ENCODE measurements around the gene EXOC4.

Gene EXOC4

GRCh38 chr7:133625046-133625445 is 372.2 kb downstream of the EXOC4 start:
- H3K4ac ChIP-seq (ENCODE audit: low read depth, low read length): no peak overlapping the region

GRCh38 chr7:133629701-133630100 is 376.8 kb downstream of the EXOC4 start:
- Histone ChIP-seq H4K5ac (ENCODE audit: low read length) (no peak overlapping the region), H3K4me1 (ENCODE audit: control insufficient read depth, low read depth, low read length) (peaks cover 5% of the 10 kb centered on the region), H2AK5ac (ENCODE audit: low read length) (no peak overlapping the region), H3K23ac (ENCODE audit: low read length) (no peak overlapping the region), H3K36me3 (ENCODE audit: control insufficient read depth, insufficient read depth, low read length) (no peaks in the 10 kb centered on the region), H2BK15ac (replicated peaks; ENCODE audit: low read depth) (no peak overlapping the region), H3K79me1 (ENCODE audit: low read length) (no peaks in the 10 kb centered on the region), H3K27me3 (ENCODE audit: insufficient read depth, low read length, poor library complexity) (no peaks in the 10 kb centered on the region), H2BK120ac (ENCODE audit: low read depth, low read length) (no peak overlapping the region), H3K4ac (ENCODE audit: low read depth, low read length) (no peak overlapping the region), H3K79me2 (ENCODE audit: control insufficient read depth, insufficient read depth, low read length) (no peaks in the 10 kb centered on the region), H3K56ac (ENCODE audit: low read length) (no peak overlapping the region), H3K4me2 (ENCODE audit: low read length) (no peak overlapping the region), H3K18ac (ENCODE audit: low read length) (no peak overlapping the region), H4K8ac (ENCODE audit: low read depth, low read length) (no peak overlapping the region), H3K27ac (ENCODE audit: low read depth, low read length) (no peak overlapping the region), H2BK5ac (ENCODE audit: low read length) (no peak overlapping the region), H3K9ac (ENCODE audit: low read length) (no peak overlapping the region), H3K4me3 (ENCODE audit: low read length) (no peak overlapping the region)
- DNase-seq: no peak
- WGBS (ENCODE audit: extremely low coverage, insufficient coverage, low lambda C conversion rate): no CpG with 5 or more reads among the region's 5 CpGs

More at GRCh38 chr7:133625046-133625445, 372.2 kb downstream of the EXOC4 start:
- no peak overlapping the region for H2BK120ac ChIP-seq (ENCODE audit: low read depth, low read length)
- H3K27ac ChIP-seq (ENCODE audit: low read depth, low read length): no peak overlapping the region
- no peaks in the 10 kb centered on the region for H3K36me3 ChIP-seq (ENCODE audit: control insufficient read depth, insufficient read depth, low read length)
- H3K18ac ChIP-seq (ENCODE audit: low read length): no peak overlapping the region
- H3K4me1 ChIP-seq (ENCODE audit: control insufficient read depth, low read depth, low read length): peaks cover 5% of the 10 kb centered on the region
- H4K5ac ChIP-seq (ENCODE audit: low read length): no peak overlapping the region
- no peak overlapping the region for H3K23ac ChIP-seq (ENCODE audit: low read length)
- H3K56ac ChIP-seq (ENCODE audit: low read length): no peak overlapping the region
- no peaks in the 10 kb centered on the region for H3K79me2 ChIP-seq (ENCODE audit: control insufficient read depth, insufficient read depth, low read length)
- no peak for DNase-seq
- H2BK5ac ChIP-seq (ENCODE audit: low read length): no peak overlapping the region
- no CpG with 5 or more reads among the region's 3 CpGs for WGBS (ENCODE audit: extremely low coverage, insufficient coverage, low lambda C conversion rate)
- H3K4me3 ChIP-seq (ENCODE audit: low read length): no peak overlapping the region
- H2AK5ac ChIP-seq (ENCODE audit: low read length): no peak overlapping the region
- no peak overlapping the region for H3K4me2 ChIP-seq (ENCODE audit: low read length)
- H2BK15ac ChIP-seq (replicated peaks; ENCODE audit: low read depth): no peak overlapping the region
- no peaks in the 10 kb centered on the region for H3K79me1 ChIP-seq (ENCODE audit: low read length)
- H3K27me3 ChIP-seq (ENCODE audit: insufficient read depth, low read length, poor library complexity): no peaks in the 10 kb centered on the region
- H3K9ac ChIP-seq (ENCODE audit: low read length): no peak overlapping the region
- H4K8ac ChIP-seq (ENCODE audit: low read depth, low read length): no peak overlapping the region

GRCh38 chr7:133633055-133633454 is 380.2 kb downstream of the EXOC4 start:
- Histone ChIP-seq H2AK5ac (ENCODE audit: low read length) (no peak overlapping the region), H3K79me2 (ENCODE audit: control insufficient read depth, insufficient read depth, low read length) (no peaks in the 10 kb centered on the region), H2BK120ac (ENCODE audit: low read depth, low read length) (no peak overlapping the region), H4K8ac (ENCODE audit: low read depth, low read length) (no peak overlapping the region), H3K4me3 (ENCODE audit: low read length) (no peak overlapping the region), H2BK15ac (replicated peaks; ENCODE audit: low read depth) (no peak overlapping the region), H3K18ac (ENCODE audit: low read length) (no peak overlapping the region), H3K4me1 (ENCODE audit: control insufficient read depth, low read depth, low read length) (peaks cover 5% of the 10 kb centered on the region), H3K27me3 (ENCODE audit: insufficient read depth, low read length, poor library complexity) (no peaks in the 10 kb centered on the region), H3K4ac (ENCODE audit: low read depth, low read length) (no peak overlapping the region), H3K4me2 (ENCODE audit: low read length) (no peak overlapping the region), H3K9ac (ENCODE audit: low read length) (no peak overlapping the region), H3K27ac (ENCODE audit: low read depth, low read length) (no peak overlapping the region), H4K5ac (ENCODE audit: low read length) (no peak overlapping the region), H3K56ac (ENCODE audit: low read length) (no peak overlapping the region), H2BK5ac (ENCODE audit: low read length) (no peak overlapping the region), H3K23ac (ENCODE audit: low read length) (no peak overlapping the region), H3K79me1 (ENCODE audit: low read length) (no peaks in the 10 kb centered on the region), H3K36me3 (ENCODE audit: control insufficient read depth, insufficient read depth, low read length) (no peaks in the 10 kb centered on the region)
- no CpG with 5 or more reads among the region's 2 CpGs for WGBS (ENCODE audit: extremely low coverage, insufficient coverage, low lambda C conversion rate)
- DNase-seq: peak; percentile 54

- Histone ChIP-seq H3K9ac (ENCODE audit: low read length) (no peak overlapping the region), H3K18ac (ENCODE audit: low read length) (no peak overlapping the region), H2AK5ac (ENCODE audit: low read length) (no peak overlapping the region), H3K4ac (ENCODE audit: low read depth, low read length) (no peak overlapping the region), H3K27ac (ENCODE audit: low read depth, low read length) (no peak overlapping the region), H2BK5ac (ENCODE audit: low read length) (no peak overlapping the region), H3K23ac (ENCODE audit: low read length) (no peak overlapping the region), H3K79me2 (ENCODE audit: control insufficient read depth, insufficient read depth, low read length) (no peaks in the 10 kb centered on the region), H3K4me3 (ENCODE audit: low read length) (no peak overlapping the region), H3K79me1 (ENCODE audit: low read length) (no peaks in the 10 kb centered on the region), H2BK15ac (replicated peaks; ENCODE audit: low read depth) (no peak overlapping the region), H3K56ac (ENCODE audit: low read length) (no peak overlapping the region), H3K4me1 (ENCODE audit: control insufficient read depth, low read depth, low read length) (no peaks in the 10 kb centered on the region), H4K5ac (ENCODE audit: low read length) (no peak overlapping the region), H3K36me3 (ENCODE audit: control insufficient read depth, insufficient read depth, low read length) (no peaks in the 10 kb centered on the region), H3K4me2 (ENCODE audit: low read length) (no peak overlapping the region), H3K27me3 (ENCODE audit: insufficient read depth, low read length, poor library complexity) (no peaks in the 10 kb centered on the region), H2BK120ac (ENCODE audit: low read depth, low read length) (no peak overlapping the region), H4K8ac (ENCODE audit: low read depth, low read length) (no peak overlapping the region)
- no CpG with 5 or more reads among the region's 1 CpG for WGBS (ENCODE audit: extremely low coverage, insufficient coverage, low lambda C conversion rate)
- DNase-seq: no peak
These were observed 382.7 kb downstream of the EXOC4 start for GRCh38 chr7:133635541-133635940.

GRCh38 chr7:133638857-133639256 is 386.0 kb downstream of the EXOC4 start:
- no peak overlapping the region for H3K4me2 ChIP-seq (ENCODE audit: low read length)
- no peak for DNase-seq

GRCh38 chr7:133641436-133641835 is 388.6 kb downstream of the EXOC4 start:
- Histone ChIP-seq H3K79me1 (ENCODE audit: low read length) (no peaks in the 10 kb centered on the region), H2BK120ac (ENCODE audit: low read depth, low read length) (no peak overlapping the region), H3K4me1 (ENCODE audit: control insufficient read depth, low read depth, low read length) (no peaks in the 10 kb centered on the region), H4K5ac (ENCODE audit: low read length) (no peak overlapping the region), H3K4ac (ENCODE audit: low read depth, low read length) (no peak overlapping the region), H2BK15ac (replicated peaks; ENCODE audit: low read depth) (no peak overlapping the region), H3K18ac (ENCODE audit: low read length) (no peak overlapping the region), H3K27me3 (ENCODE audit: insufficient read depth, low read length, poor library complexity) (no peaks in the 10 kb centered on the region), H3K56ac (ENCODE audit: low read length) (no peak overlapping the region), H4K8ac (ENCODE audit: low read depth, low read length) (no peak overlapping the region), H3K4me2 (ENCODE audit: low read length) (no peak overlapping the region), H3K36me3 (ENCODE audit: control insufficient read depth, insufficient read depth, low read length) (no peaks in the 10 kb centered on the region), H2AK5ac (ENCODE audit: low read length) (no peak overlapping the region), H3K23ac (ENCODE audit: low read length) (no peak overlapping the region), H3K9ac (ENCODE audit: low read length) (no peak overlapping the region), H3K4me3 (ENCODE audit: low read length) (no peak overlapping the region), H3K79me2 (ENCODE audit: control insufficient read depth, insufficient read depth, low read length) (no peaks in the 10 kb centered on the region), H3K27ac (ENCODE audit: low read depth, low read length) (no peak overlapping the region), H2BK5ac (ENCODE audit: low read length) (no peak overlapping the region)
- no CpG with 5 or more reads among the region's 2 CpGs for WGBS (ENCODE audit: extremely low coverage, insufficient coverage, low lambda C conversion rate)
- no peak for DNase-seq

More at GRCh38 chr7:133638857-133639256, 386.0 kb downstream of the EXOC4 start:
- Histone ChIP-seq H4K8ac (ENCODE audit: low read depth, low read length) (no peak overlapping the region), H3K36me3 (ENCODE audit: control insufficient read depth, insufficient read depth, low read length) (no peaks in the 10 kb centered on the region), H2BK120ac (ENCODE audit: low read depth, low read length) (no peak overlapping the region), H3K79me2 (ENCODE audit: control insufficient read depth, insufficient read depth, low read length) (no peaks in the 10 kb centered on the region), H3K27ac (ENCODE audit: low read depth, low read length) (no peak overlapping the region), H2BK15ac (replicated peaks; ENCODE audit: low read depth) (no peak overlapping the region), H3K23ac (ENCODE audit: low read length) (no peak overlapping the region), H3K79me1 (ENCODE audit: low read length) (no peaks in the 10 kb centered on the region), H3K9ac (ENCODE audit: low read length) (no peak overlapping the region), H2AK5ac (ENCODE audit: low read length) (no peak overlapping the region), H3K4ac (ENCODE audit: low read depth, low read length) (no peak overlapping the region), H3K56ac (ENCODE audit: low read length) (no peak overlapping the region), H3K4me1 (ENCODE audit: control insufficient read depth, low read depth, low read length) (no peaks in the 10 kb centered on the region), H2BK5ac (ENCODE audit: low read length) (no peak overlapping the region), H4K5ac (ENCODE audit: low read length) (no peak overlapping the region), H3K18ac (ENCODE audit: low read length) (no peak overlapping the region), H3K4me3 (ENCODE audit: low read length) (no peak overlapping the region), H3K27me3 (ENCODE audit: insufficient read depth, low read length, poor library complexity) (no peaks in the 10 kb centered on the region)
- WGBS (ENCODE audit: extremely low coverage, insufficient coverage, low lambda C conversion rate): no CpG with 5 or more reads among the region's 5 CpGs
